Stimulated activated memory B cell treated with anti-CD40 and anti-IgM and Interleukin-4, amounts not matched to agents 10 μg/mL and 1 μg/mL and 100 μg/mL, for 72 hours (primary cell): ENCODE measurements around the gene CCDC152.
"Not testable (repeated sequence)": the region's sequence is repeated elsewhere in the genome, so short reads cannot be mapped to it uniquely, and the experiment has no call there.

ENCODE experiments used
- ATAC-seq: fragments of 150-1000 bp; cut with Tn5 transposase; 2 replicates; pipeline ENCODE4 v1.10.0; 2021
- H3K27ac Mint-ChIP-seq: one replicate; pipeline ENCODE4 v1.8.0; 2022; ENCODE audit warnings: mild to moderate bottlenecking, mixed read lengths
- H3K27me3 Mint-ChIP-seq: one replicate; pipeline ENCODE4 v1.8.0; 2022; ENCODE audit warnings: mixed read lengths
- H3K36me3 Mint-ChIP-seq: one replicate; pipeline ENCODE4 v1.8.0; 2022; ENCODE audit warnings: mixed read lengths
- H3K4me1 Mint-ChIP-seq: one replicate; pipeline ENCODE4 v1.8.0; 2022; ENCODE audit warnings: mixed read lengths
- H3K4me3 Mint-ChIP-seq: one replicate; pipeline ENCODE4 v1.8.0; 2022; ENCODE audit warnings: mild to moderate bottlenecking, moderate library complexity, mixed read lengths
- H3K9me3 Mint-ChIP-seq: one replicate; pipeline ENCODE4 v1.8.0; 2022; ENCODE audit warnings: mixed read lengths

The CCDC152 gene

DNA sequence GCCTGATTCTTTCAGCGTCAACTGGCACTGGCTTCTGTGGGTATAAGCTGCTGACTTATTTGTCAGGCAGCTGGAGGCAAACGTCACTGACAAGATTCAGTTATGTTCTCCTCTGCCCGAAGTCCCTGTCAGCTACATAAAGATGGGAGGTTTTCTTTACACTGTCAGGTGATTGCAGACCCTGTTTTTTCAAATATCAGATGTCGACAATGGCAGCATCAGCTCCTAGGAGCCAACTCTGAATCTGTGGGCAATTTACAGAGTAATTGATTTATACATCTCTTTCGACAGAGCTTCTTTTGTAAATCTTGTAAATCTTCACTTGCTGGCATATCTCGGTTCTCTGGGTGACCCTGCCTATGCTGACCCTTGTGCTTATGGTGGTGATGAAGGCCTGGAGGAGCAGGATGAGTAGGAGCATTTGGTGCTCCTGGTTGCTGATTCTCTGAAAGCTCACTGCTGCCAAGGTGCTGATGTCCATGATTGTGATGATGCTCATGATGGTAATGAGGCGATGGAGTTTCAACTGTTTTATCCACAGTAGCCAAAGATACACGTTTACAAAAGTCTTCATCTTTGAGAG, 44.2 kb downstream of the CCDC152 start:
- peaks cover 6% of the 10 kb centered on the region for H3K36me3 Mint-ChIP-seq
- H3K4me1 Mint-ChIP-seq: no peaks in the 10 kb centered on the region
- H3K27ac Mint-ChIP-seq: no peak overlapping the region
- no peaks in the 10 kb centered on the region for H3K9me3 Mint-ChIP-seq
- H3K27me3 Mint-ChIP-seq: no peaks in the 10 kb centered on the region
- ATAC-seq: no peak
- H3K4me3 Mint-ChIP-seq: no peak overlapping the region

DNA sequence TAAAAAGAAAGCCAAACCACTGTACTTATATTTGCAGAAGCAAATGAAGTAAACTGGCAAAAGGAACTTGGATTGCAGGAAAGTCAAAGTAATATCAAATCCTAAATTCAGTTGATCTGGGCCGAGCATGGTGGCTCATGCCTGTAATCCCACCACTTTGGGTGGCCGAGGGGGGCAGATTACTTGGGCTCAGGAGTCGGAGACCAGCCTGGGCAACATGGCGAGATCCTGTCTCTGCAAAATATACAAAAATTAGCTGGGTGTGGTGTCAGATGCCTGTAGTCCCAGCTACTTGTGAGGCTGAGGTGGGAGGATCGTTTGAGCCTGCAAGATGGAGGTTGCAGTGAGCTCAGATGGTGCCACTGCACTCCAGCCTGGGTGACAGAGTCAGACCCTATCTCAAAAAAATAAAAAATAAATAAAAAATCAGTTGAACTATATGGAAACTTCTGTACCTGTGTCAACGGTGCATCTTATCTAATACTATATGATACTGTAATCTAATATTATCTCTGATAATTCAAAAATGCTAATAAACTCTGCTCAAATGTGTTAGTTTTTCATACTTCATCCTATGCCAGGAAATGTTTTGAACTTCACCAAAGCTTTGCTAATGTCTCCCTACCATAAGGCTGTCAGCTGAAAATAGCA, 45.0 kb downstream of the CCDC152 start:
- Mint-ChIP-seq H3K36me3 (peaks cover 6% of the 10 kb centered on the region), H3K9me3 (no peaks in the 10 kb centered on the region), H3K27ac (no peak overlapping the region), H3K4me3 (no peak overlapping the region), H3K4me1 (no peaks in the 10 kb centered on the region), H3K27me3 (no peaks in the 10 kb centered on the region)
- ATAC-seq: no peak

DNA sequence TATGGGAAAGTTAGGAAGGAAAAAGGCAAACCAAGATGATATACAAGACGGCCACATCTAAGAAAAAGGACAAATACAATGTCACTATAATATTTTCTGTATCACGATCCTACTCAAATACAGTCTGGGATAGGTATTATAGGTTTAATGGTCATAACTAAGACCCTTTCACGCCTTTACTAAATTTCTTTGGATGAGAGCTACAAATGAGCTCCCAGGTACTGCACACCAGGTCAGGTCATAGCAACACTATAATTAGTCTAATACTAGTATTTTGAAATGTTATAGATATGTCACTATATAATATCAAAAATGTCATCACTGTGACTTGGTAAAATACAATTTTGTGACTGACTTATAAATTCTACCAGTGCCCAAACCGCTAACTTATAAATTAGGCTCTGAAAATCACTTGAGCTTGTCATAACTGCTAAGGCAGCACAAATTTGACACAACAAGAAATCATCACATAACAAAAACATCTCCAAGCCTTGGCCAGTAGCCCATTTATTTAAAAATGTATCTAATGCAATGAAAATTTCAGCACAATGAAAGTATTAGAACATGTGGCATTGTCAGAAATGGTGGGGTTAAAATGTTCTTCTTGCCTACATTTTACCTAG, 48.2 kb downstream of the CCDC152 start:
- H3K36me3 Mint-ChIP-seq: no peaks in the 10 kb centered on the region
- H3K27me3 Mint-ChIP-seq: no peaks in the 10 kb centered on the region
- no peaks in the 10 kb centered on the region for H3K9me3 Mint-ChIP-seq
- ATAC-seq: no peak
- no peak overlapping the region for H3K4me3 Mint-ChIP-seq
- H3K4me1 Mint-ChIP-seq: no peaks in the 10 kb centered on the region
- H3K27ac Mint-ChIP-seq: no peak overlapping the region

DNA sequence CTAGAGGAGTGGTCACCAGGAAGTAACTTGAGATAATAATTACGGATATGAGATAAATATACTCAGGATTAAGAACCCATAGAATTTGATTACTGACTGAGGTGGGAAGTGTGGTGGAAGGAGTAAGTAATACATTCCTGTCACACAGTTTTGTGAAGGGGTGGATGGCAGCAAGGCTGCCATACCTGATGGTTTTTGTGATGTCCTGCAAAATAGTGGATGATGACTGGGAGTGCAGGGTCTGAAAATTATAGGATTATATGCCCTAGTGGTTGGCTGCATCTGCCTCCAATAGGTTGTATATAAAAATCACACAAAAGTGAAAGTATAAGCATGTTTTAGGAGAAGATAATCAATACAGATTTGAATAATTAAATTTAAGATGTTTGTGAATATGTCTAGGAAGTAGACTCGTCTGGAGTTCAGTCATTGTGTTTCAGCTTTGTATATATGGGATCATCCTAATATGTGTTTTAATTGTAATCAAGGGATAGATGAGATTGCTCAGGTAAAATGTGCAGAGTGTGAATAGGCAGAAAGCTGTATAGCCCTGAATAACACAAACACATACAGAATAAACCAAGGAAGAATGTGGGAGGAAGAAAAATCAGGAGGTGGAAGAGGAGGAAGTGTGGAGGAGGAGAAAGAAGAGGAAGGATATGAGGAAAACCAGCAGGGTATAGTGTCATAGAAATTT, 49.5 kb downstream of the CCDC152 start:
- Mint-ChIP-seq H3K27ac (no peak overlapping the region), H3K27me3 (no peaks in the 10 kb centered on the region), H3K4me3 (no peak overlapping the region), H3K9me3 (no peaks in the 10 kb centered on the region), H3K36me3 (no peaks in the 10 kb centered on the region), H3K4me1 (no peaks in the 10 kb centered on the region)
- ATAC-seq: no peak

DNA sequence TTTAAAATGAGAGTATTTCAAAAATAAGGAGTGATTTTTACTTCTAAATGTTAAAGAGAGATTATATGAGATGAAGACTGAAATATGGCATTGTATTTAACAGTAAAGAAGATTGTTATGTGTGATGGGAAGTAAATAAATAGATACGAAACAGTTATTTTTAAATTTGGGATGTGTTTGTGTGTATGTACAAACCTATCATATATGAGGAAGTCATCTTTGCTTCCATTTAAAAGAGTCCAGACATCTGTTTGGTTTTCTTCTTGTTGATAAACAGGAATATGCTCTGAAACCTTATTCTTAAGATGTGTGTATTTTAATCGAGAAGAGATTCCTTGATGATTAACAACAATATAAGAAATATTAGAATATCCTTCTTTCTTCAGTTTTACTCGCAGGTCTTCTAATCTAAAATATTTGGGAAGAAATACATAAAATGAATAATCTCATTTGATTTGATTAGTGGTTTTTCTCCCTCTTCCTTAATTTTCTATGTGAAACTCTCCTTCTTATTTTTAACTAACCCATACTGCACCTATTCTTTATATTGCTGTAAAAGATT, 50.2 kb downstream of the CCDC152 start:
- no peaks in the 10 kb centered on the region for H3K36me3 Mint-ChIP-seq
- H3K4me1 Mint-ChIP-seq: no peaks in the 10 kb centered on the region
- no peaks in the 10 kb centered on the region for H3K27me3 Mint-ChIP-seq
- ATAC-seq: no peak
- no peak overlapping the region for H3K27ac Mint-ChIP-seq
- no peak overlapping the region for H3K4me3 Mint-ChIP-seq
- H3K9me3 Mint-ChIP-seq: no peaks in the 10 kb centered on the region

DNA sequence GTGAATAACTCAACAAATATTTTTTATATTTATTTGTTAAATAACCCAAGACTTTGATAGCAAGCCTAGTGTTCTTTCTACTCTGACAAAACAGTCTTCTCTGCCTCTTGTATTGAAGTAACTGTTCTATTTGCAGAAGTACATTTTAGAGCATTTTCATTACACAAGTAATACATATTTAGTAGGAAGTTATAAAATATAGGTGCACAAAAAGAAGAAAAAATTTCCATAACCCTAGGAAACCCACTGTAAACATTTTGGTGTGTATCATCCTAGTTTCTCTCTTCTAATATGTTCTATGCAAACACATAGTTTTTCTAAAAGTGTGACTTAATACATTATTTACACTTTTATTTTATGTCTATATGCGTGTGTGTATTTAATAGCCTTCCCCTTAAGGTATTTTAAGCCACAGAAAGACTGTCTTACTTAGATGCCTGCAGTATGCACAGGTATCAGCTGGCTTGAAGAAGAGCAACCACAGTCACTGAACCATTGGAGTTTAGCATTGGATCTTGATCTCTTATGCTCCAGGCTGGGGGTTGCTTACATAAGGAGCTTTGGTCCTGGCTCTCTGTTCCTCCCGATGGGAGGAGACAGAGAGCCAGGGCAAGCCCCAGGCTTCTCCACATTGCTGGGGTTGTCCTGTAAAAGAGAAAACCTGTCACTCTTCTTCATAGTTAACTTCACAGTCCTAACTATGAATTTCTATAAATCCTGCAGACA, 51.3 kb downstream of the CCDC152 start:
- Mint-ChIP-seq H3K4me3 (no peak overlapping the region), H3K36me3 (no peaks in the 10 kb centered on the region), H3K27me3 (no peaks in the 10 kb centered on the region), H3K4me1 (no peaks in the 10 kb centered on the region), H3K9me3 (no peaks in the 10 kb centered on the region), H3K27ac (no peak overlapping the region)
- ATAC-seq: no peak

DNA sequence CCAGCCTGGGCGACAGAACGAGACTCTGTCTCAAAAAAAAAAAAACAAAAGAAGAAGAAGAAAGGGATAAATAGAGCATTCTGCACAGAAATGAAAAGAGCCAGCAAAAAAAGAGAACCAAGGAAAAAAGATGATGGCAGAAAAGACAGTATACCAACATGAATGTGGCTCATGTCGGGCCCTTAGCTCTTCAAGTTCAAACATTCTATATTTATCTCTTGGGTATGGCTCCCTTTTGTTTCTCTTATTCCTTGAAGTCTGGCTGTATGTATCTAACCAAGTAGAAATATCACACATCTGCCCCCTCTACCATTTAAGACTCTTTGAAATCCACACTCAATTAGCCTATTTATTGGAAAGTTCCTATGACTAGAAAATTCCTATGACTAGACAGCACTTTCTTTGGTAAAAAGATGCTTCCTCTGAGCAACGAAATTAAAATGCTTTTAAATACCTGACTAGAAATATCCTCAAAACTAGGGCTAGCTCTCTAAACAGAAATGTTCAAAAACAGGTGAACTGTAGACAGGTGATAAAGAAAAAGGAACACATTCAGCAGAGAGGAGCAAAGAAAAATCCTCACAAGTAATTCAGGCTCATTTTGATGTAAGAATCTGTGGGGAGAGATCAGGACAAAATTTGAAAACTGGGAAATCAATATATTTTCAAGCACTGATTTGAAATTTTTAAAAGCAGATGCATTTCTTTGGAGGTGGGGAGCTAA, 52.4 kb downstream of the CCDC152 start:
- Mint-ChIP-seq H3K36me3 (no peaks in the 10 kb centered on the region), H3K27me3 (no peaks in the 10 kb centered on the region), H3K4me3 (no peak overlapping the region), H3K27ac (no peak overlapping the region), H3K9me3 (no peaks in the 10 kb centered on the region), H3K4me1 (no peaks in the 10 kb centered on the region)
- no peak for ATAC-seq

DNA sequence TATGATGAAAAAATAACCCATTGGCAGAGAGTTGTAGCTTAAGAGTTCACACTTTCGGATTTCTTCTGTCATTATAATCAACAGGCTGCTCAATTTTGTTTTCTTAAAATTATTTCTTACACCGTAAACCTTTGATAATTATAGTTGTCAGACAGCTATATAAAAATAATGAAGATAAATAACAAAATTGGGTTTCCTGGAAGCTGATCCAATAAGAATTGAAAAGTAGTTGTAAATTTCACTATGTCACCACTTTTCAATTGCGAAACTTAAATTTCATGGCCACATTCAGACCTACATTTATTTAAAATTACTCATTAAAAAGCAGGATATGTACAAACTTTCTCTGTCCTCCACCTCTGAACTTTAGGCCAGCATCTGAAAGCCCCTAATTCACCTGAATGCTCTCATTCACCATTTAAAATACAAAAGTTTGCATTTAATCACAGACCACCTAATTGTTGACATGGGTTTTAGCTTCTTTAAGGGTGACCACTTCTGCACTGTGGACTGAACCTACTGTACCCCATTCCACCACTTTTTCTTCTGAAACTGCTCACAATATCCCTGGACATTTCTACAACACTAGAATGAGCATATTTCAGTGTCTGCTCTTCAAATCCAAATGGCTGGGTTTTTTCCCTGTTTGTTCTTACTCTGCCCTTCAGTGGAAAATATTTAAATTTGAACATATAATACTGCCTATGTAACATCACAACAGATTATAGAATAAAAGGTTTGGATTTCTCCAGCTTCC, 54.4 kb downstream of the CCDC152 start:
- Mint-ChIP-seq H3K9me3 (no peaks in the 10 kb centered on the region), H3K27ac (no peak overlapping the region), H3K36me3 (no peaks in the 10 kb centered on the region), H3K4me3 (no peak overlapping the region), H3K27me3 (no peaks in the 10 kb centered on the region), H3K4me1 (no peaks in the 10 kb centered on the region)
- ATAC-seq: no peak

DNA sequence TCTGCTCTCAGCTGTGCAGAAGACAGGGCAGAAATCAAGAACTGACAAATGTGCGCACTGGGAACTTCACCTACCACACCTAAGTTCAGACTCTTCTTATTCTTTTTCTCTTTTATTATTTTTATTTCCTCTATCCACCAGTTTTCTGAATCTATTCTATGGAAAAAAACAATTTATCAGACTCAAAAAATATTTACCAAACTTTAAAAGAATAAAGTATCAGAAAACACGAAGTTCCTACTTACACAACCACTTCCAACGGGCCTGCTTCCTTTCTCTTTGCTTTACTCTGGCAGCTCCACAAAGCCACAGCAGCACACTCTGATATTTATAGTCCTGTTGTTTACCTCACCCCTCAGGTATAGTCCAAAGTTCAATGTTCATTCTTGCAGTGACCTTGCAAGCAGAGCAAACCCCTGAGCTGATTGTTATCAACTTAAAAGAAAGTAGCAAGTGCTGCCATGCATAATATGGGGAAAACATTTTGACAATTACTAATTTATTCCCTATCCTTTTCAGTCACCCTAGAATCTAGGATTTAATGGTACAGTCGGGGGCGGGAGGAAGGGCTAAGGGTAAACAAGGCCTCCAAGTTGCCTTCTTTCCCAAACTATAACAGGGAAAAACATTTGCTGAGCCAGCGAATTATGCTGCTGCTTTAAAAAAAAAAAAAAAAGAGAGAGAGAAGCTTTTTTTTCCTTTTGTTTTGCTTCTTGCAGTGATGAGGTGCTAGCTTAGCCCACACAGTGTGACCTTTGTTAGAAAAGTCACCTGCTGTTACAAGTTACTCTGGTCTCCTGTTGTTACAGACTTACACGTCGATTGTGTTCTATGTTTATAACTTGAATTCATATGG, 55.2 kb downstream of the CCDC152 start, which contains the start of gene SELENOP:
TSS of gene SELENOP (minus strand) at position 302 of the 856 bp plus-strand sequence. CDS start 3,539 bp downstream, outside the sequence.
- Mint-ChIP-seq H3K36me3 (no peaks in the 10 kb centered on the region), H3K4me3 (no peak within 1 kb of the TSS), H3K9me3 (no peaks in the 10 kb centered on the region), H3K27ac (no peak within 1 kb of the TSS), H3K27me3 (no peaks in the 10 kb centered on the region), H3K4me1 (no peaks in the 10 kb centered on the region)
- ATAC-seq: no peak

DNA sequence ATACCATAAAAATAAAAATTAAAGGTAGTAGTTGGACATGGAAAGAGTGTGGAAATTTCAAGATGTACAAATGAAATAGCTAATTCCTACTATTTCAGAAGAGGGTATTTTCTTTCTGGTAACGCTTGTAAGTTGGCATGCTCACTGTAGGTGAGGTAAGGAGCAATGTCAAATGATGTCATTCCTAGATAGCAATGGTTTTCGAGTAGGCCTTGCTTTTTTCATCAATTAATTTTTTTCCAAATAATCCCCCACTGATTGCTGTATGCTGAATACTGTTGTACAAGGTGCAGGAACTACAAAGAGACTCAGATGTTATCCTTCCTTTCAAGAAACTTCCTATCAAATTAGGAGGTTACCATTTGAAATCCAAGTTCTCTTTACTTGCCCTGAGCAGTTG, 56.0 kb downstream of the CCDC152 start:
- no peaks in the 10 kb centered on the region for H3K36me3 Mint-ChIP-seq
- H3K27ac Mint-ChIP-seq: no peak overlapping the region
- H3K27me3 Mint-ChIP-seq: no peaks in the 10 kb centered on the region
- H3K9me3 Mint-ChIP-seq: no peaks in the 10 kb centered on the region
- no peaks in the 10 kb centered on the region for H3K4me1 Mint-ChIP-seq
- ATAC-seq: no peak
- no peak overlapping the region for H3K4me3 Mint-ChIP-seq

DNA sequence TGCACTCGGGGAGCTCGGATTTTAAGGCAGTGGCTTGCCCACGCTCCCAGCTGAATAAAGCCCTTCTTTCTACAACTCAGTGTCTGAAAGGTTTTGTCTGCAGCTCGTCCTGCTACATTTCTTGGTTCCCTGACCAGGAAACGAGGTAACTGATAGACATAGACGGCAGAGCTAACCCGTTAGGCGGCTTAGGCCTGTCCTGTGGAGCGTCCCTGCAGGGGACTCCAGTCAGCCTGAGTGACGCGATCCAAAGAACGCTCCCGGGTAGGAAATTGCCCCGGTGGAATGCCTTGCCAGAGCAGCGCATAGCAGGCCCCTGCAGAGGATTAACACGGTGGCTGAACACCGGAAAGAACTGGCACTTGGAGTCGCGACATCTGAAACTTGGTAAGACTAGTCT, 56.9 kb downstream of the CCDC152 start:
- no peaks in the 10 kb centered on the region for H3K4me1 Mint-ChIP-seq
- H3K27me3 Mint-ChIP-seq: no peaks in the 10 kb centered on the region
- H3K36me3 Mint-ChIP-seq: no peaks in the 10 kb centered on the region
- no peaks in the 10 kb centered on the region for H3K9me3 Mint-ChIP-seq
- no peak overlapping the region for H3K27ac Mint-ChIP-seq
- H3K4me3 Mint-ChIP-seq: no peak overlapping the region
- ATAC-seq: no peak

DNA sequence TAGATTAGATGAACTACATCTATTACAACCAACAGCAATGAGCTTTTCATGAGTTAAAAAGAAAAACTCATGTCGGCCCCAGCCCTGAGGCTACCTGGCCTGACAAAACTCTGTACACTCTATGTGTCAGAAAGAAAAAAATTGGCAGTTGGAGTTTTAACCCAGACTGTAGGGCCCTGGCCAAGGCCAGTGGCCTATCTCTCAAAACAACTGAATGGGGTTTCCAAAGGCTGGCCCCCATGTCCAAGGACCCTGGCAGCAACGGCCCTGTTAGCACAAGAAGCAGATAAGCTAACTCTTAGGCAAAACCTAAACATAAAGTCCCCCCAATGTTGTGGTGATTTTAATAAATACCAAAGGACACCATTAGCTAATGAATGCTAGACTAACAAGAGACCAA, 59.9 kb downstream of the CCDC152 start:
- H3K27me3 Mint-ChIP-seq, H3K9me3 Mint-ChIP-seq, H3K36me3 Mint-ChIP-seq, H3K4me3 Mint-ChIP-seq, ATAC-seq, H3K27ac Mint-ChIP-seq, H3K4me1 Mint-ChIP-seq: not testable (repeated sequence)

DNA sequence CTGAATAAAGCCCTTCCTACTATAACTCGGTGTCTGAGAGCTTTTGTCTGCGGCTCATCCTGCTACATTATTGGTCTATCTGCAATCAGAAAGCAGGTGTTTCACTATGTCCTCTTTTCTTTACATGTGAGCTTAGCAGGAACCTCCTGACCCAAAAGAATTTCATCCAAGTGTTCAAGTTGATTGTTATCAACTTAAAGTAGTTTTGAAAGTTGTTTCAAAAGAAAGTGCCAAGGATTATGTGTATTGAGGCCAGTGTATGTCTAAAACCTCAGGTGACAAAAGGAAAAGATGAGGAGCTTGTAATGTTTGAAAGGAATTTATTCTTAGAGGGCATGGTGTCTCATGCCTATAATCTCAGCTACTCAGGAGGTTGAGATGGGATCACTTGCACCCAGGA, 63.1 kb downstream of the CCDC152 start:
- H3K4me1 Mint-ChIP-seq: no peaks in the 10 kb centered on the region
- no peaks in the 10 kb centered on the region for H3K27me3 Mint-ChIP-seq
- ATAC-seq: no peak
- no peak overlapping the region for H3K4me3 Mint-ChIP-seq
- no peaks in the 10 kb centered on the region for H3K9me3 Mint-ChIP-seq
- H3K27ac Mint-ChIP-seq: no peak overlapping the region
- H3K36me3 Mint-ChIP-seq: no peaks in the 10 kb centered on the region
